NCI-H1092 (cell line): ENCODE measurements around the gene ARID1B.

Experiments
- DNase-seq: peaks from one replicate; lab custom pipeline; 2025; lab: John Stamatoyannopoulos, UW

ARID1B gene

GRCh38 chr6:156992020-156992804, 215.0 kb downstream of the ARID1B start:
- no peak for DNase-seq

- no peak for DNase-seq
Observed at GRCh38 chr6:156993713-156994112, 216.5 kb downstream of the ARID1B start.

GRCh38 chr6:156994215-156995076, 217.3 kb downstream of the ARID1B start:
- no peak for DNase-seq

GRCh38 chr6:156995502-156995901, 218.3 kb downstream of the ARID1B start:
- no peak for DNase-seq

GRCh38 chr6:156996265-156996664, 219.1 kb downstream of the ARID1B start:
- no peak for DNase-seq

GRCh38 chr6:156998794-156999330, 221.7 kb downstream of the ARID1B start:
- DNase-seq = no peak

- DNase-seq = no peak
Observed at GRCh38 chr6:156999762-157000161, 222.6 kb downstream of the ARID1B start.

- no peak for DNase-seq
Observed at GRCh38 chr6:157001716-157002115, 224.5 kb downstream of the ARID1B start.

- no peak for DNase-seq
Observed at GRCh38 chr6:157002774-157003173, 225.6 kb downstream of the ARID1B start.

- no peak for DNase-seq
Observed at GRCh38 chr6:157005940-157006339, 228.8 kb downstream of the ARID1B start.

- no peak for DNase-seq
Observed at GRCh38 chr6:157008568-157008967, 231.4 kb downstream of the ARID1B start.

GRCh38 chr6:157012355-157012754, 235.2 kb downstream of the ARID1B start:
- no peak for DNase-seq

GRCh38 chr6:157013649-157014304, 236.6 kb downstream of the ARID1B start:
- DNase-seq = no peak

GRCh38 chr6:157014871-157015270, 237.7 kb downstream of the ARID1B start:
- DNase-seq = no peak

- no peak for DNase-seq
Observed at GRCh38 chr6:157017022-157017421, 239.8 kb downstream of the ARID1B start.

- DNase-seq = no peak
Observed at GRCh38 chr6:157017861-157018260, 240.7 kb downstream of the ARID1B start.

GRCh38 chr6:157019115-157019641, 242.0 kb downstream of the ARID1B start:
- no peak for DNase-seq

- DNase-seq = no peak
Observed at GRCh38 chr6:157019733-157020132, 242.6 kb downstream of the ARID1B start.

GRCh38 chr6:157020398-157020797, 243.2 kb downstream of the ARID1B start:
- no peak for DNase-seq

- no peak for DNase-seq
Observed at GRCh38 chr6:157020881-157021343, 243.7 kb downstream of the ARID1B start.

GRCh38 chr6:157021344-157021992, 244.3 kb downstream of the ARID1B start:
- peak; percentile 66 for DNase-seq
